ENCODE results near the gene SLC35F3.
"Not testable (repeated sequence)": the region's sequence is repeated elsewhere in the genome, so short reads cannot be mapped to it uniquely, and the experiment has no call there.

Gene SLC35F3

DNA sequence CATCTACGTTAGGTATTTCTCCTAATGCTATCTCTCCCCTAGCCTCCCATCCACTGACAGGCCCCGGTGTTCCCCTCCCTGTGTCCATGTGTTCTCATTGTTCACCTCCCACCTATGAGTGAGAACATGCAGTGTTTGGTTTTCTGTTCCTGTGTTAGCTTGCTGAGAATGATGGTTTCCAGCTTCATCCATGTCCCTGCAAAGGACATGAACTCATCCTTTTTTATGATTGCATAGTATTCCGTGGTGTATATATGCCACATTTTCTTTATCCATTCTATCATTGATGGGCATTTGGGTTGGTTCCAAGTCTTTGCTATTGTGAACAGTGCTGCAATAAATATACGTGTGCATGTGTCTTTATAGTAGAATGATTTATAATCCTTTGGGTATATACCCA is 247.9 kb downstream of the SLC35F3 start:
- DNase-seq, result not testable (repeated sequence)

DNA sequence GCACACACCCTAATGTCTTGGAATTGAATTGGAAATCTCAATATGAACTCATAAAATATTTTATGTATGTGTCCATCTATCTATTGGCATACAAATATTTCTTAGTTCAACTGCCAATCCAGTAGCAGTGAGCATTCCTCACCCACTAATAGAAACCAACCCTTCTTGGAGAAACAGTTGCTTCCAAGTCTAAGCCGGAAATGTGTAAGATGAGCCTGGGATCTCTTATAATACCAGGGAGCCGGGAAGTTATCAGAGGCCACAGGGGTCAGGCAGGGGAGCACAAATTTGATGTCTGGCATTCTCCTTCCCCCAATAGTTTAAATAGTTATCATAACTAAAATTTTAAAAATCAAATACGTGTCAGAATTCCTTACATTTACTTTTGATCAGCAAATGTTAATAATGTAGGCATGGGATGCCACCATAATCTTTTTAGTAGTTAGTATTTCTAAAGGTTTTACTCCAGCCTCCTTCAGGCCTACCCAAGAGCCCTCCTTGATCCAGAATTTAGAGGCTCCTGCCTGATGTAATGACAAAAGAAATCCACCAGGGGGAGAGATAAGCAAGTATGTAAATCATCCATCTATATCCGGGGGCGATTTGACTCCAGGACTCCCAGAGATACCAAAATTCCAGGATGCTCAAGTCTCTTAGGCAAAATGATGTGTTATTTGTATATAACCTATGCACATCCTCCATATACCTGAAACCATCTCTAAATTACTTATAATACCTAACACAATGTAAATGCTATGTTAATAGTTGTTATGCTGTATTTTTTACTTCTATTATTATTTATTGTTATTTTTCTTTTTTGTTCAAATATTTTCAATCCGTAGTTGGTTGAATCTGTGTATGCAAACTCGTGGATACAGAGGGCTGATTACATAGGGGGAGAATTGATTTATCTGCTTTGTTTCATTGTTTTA is 250.1 kb downstream of the SLC35F3 start:
- peak; percentile 76 to 81 for DNase-seq

DNA sequence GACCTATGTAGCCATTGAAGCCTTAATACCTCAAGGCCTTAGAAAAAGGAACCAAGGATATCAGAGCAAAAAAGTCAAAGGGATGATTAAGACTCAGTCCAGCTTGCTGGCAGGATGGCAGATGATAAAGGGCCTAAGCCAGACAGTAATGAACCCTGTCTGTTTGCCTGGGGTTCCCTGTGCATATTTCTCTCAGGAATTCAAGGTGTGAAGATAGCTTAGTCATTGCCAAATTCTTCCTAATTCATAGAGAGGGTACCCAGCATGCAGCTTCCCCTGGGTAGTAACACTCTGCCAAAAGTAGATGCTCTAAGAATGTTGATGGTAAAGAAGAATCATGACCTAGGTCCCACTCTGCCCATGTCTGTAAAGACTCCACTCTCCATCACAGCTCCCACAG is 258.2 kb downstream of the SLC35F3 start:
- no peak for DNase-seq

- DNase-seq, result no peak
Observed at GRCh38 chr1:234163267-234163919, 258.9 kb downstream of the SLC35F3 start.

- no peak for DNase-seq
Observed at GRCh38 chr1:234164098-234164709, 259.7 kb downstream of the SLC35F3 start.

DNA sequence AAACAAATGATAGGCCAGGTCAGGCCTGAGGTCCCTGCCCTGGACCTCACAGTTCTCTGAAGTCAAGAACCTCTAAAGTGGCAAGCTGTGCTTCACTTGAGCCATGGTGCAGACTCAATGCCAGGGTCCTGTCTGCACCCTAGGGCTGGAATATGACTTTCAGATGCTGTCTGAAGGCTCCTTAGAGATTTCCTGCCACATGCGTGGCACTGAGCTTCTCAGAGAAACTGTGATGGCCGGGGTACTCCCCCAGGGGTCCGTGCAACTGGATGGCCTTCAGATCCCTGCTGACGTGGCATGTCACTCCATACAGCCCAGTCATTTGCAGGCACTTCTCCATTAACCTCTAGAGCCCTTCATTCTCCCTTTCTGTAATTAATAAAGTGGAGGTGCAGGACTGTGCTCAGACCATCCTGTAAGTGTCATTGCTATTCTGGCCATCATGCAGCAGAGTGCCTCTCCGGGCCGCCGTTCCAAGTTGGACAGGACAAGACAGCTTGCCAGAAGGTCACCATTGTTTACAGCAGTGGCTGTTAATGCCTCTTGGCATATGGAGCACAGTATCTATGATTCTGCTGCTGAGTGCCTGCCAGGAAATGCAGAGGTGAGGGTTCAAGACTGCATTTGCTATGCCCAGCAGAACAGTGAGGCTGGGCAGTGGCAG is 263.7 kb downstream of the SLC35F3 start:
- DNase-seq, result no peak

DNA sequence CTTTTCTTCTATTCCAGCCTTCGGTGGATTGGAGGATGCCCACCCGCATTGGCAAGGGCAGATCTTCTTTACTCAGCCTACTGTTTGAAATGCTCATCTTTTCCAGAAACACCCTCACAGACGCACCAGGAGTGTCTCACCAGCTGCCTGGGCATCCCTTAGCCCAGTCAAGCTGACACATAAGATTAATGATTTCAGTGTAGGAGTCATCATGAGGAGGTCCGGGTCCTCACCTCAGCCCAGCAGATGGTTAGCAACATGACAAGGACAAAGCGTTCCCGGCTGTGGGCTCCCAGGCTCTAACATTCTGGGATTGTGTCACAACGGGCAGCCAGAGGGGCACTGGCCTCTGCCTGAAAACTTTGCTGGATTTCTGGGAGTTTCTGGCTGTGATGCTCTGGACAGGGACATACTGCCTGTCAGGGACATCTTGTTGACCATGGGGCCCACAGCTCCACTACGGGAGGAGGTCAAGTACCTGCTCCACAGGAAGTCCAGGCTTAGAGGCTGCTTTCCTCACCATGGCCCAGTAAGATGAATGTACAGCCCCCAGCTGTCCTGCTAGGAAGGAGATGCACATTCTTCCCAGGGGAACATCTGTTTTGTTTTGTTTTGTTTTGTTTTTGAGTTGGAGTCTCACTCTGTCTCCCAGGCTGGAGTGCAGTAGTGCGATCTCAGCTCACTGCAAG is 264.8 kb downstream of the SLC35F3 start:
- no peak for DNase-seq

GRCh38 chr1:234170067-234170466 is 265.6 kb downstream of the SLC35F3 start:
- no peak for DNase-seq

DNA sequence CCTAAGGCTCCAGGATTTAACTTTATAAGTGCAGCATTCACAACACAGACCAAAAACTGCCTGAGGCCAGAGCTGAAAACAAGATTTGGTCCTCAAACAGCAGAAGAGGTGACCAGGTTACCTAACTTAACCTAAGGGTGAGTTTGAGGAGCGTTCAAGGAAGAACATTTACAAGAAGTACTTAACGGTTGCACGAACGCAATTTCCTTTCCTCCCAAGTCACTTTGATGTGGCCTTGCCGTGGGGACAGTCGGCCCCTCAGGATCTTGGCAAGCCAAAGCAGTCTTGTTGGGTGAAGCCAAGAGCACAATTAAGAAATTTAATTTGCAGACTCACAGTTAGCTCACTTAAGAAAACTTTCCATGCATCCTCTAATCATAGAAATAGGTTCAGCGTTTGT is 266.1 kb downstream of the SLC35F3 start:
- DNase-seq, result no peak

GRCh38 chr1:234173968-234174367 is 269.5 kb downstream of the SLC35F3 start:
- DNase-seq, result no peak

DNA sequence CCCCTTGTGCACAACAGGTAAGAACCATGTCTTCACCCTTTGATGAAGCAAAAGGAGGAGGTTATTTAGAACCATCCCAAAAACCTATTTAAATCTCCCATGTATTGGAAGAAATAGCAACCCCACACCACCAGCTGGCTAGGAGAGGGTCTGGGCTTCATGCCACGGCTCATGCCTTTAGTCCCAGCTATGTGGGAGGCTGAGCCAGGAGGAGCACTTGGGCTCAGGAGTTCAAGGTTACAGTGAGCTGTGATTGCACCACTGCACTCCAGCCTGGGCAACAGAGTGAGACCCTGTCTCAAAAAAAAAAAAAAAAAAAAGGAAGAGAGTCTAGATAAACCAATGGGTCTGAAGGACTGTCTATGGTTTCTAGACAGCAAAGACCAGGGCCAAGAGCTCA is 270.9 kb downstream of the SLC35F3 start:
- no peak for DNase-seq

DNA sequence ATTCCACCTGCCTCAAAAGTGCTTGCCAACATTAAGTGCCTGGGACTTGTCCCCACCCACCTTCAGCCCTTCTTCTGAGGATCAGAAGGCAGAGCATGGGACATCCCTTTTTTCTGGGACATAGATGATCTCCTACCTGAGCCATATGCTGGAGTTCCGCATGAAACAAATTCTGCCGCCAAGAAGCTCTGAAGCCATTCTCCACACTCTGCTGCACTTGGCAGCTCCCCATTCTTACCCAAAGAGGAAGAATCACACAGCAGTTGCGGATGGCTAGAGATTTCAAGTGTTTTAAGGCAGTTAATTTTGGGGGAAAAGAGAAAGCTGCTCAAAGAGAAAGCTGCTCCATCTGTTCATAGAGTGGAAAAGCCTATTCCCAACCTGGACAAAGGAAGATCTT is 271.5 kb downstream of the SLC35F3 start:
- DNase-seq, result no peak

DNA sequence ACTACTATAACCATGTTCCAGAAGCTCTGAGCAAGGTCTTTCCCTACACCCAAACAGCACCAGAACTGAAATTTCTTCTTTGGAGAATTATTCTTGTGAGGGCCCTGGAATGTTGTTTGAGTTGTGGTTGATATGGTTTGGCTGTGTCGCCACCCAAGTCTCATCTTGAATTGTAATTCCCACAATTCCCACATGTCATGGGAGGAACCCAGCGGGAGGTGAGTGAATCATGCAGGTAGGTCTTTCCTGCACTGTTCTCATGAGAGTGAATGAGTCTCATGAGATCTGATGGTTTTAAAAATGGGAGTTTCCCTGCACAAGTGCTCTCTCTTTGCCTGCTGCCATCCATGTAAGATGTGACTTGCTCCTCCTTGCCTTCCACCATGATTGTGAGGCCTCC is 272.4 kb downstream of the SLC35F3 start:
- DNase-seq, result not testable (repeated sequence)

GRCh38 chr1:234185438-234185837 is 281.0 kb downstream of the SLC35F3 start:
- DNase-seq, result no peak

- no peak for DNase-seq
Observed at GRCh38 chr1:234186037-234186688, 281.7 kb downstream of the SLC35F3 start.

DNA sequence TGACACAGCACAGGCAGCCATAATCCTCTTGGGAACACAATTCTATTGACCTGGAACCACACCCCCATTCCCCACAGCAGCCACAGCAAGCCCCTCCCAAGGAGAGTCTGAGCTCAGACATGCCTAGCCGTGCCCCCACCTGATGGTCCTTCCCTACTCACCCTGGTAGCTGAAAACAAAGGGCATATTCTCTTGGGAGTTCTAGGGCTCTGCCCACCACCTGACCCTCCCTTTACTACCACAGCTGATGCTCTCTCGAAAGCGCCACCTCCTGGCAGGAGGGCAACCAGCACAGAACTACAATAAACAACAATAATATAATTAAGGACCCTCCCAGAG is 283.9 kb downstream of the SLC35F3 start:
- no peak for DNase-seq

GRCh38 chr1:234197839-234198238 is 293.4 kb downstream of the SLC35F3 start:
- no peak for DNase-seq

GRCh38 chr1:234199476-234200127 is 295.1 kb downstream of the SLC35F3 start:
- no peak for DNase-seq

GRCh38 chr1:234200566-234200965 is 296.1 kb downstream of the SLC35F3 start:
- no peak for DNase-seq

GRCh38 chr1:234201600-234201999 is 297.1 kb downstream of the SLC35F3 start:
- DNase-seq, result no peak

DNA sequence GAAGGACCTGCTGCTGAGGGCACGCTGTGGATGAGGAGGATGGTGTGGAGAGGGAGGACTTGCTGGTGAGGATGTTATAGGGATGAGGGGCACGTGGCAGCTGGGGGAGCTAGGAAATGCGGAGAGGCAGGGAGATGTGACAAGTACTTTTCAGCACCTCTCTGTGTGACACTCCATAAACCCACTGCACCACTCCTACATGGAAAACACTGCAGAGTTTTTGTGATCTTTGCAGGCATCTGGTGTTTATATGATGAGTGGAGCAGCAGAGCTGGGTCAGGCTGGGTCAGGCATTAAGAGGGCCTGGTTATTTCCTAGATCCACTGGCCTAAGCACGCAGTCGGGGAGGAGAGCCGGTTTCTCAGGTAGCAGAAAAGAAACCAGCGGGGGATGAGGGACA is 301.5 kb downstream of the SLC35F3 start:
- DNase-seq, result no peak
